Transverse colon (tissue), 3 donors: ENCODE measurements around the gene TEKT5.

ENCODE experiments used
- CTCF ChIP-seq, 5 experiments: fragments of 200-600 bp in 3 of 5; fragments of 450-650 bp in 2 of 5; sonication (generic) in 3 of 5; IDR thresholded peaks; 1 replicate in 2 of 5; 2 replicates in 3 of 5; pipeline ENCODE4 v1.5.1; 2016 to 2017; ENCODE audit warnings: antibody characterized with exemption in 5 of 5, inconsistent platforms in 3 of 5, mild to moderate bottlenecking in 2 of 5, moderate library complexity in 1 of 5
- EP300 ChIP-seq: sonication (generic); formaldehyde crosslinking; IDR thresholded peaks from one replicate; pipeline ENCODE4 v1.6.1; 2017; ENCODE audit warnings: antibody characterized with exemption, low read depth
- POLR2A ChIP-seq: fragments of 450-650 bp; IDR thresholded peaks from one replicate; pipeline ENCODE4 v1.6.1; 2016; ENCODE audit warnings: antibody characterized with exemption, mild to moderate bottlenecking, moderate library complexity

- TF ChIP-seq EP300 (no peak), POLR2A (peak; percentile 80), CTCF (IDR thresholded peaks at IDR 0.05) (peak; percentile 41 to 84 (median 52))
These were observed 114.5 kb downstream of the TEKT5 start, which contains the start of gene EMP2 for GRCh38 chr16:10579965-10580882.
